Activated CD4-positive, alpha-beta T cell treated with anti-CD3 and anti-CD28 coated beads for 36 hours (primary cell): Measurements from ENCODE around the gene HOMER2. TPM values are rescaled to one million over a fixed set of nuclear protein-coding genes. Genes with fewer than 3 reads are reported as not detected.

ENCODE experiments used
- ATAC-seq: fragments of 200-7000 bp; cut with Tn5 transposase; one replicate; pipeline ENCODE4 v1.10.0; 2021; ENCODE audit warnings: mild to moderate bottlenecking, moderate library complexity
- CTCF ChIA-PET: fragments of 350-600 bp; sonication (Branson Sonifier 250); formaldehyde crosslinking; loops from one replicate; lab custom pipeline; 2021; ENCODE audit warnings: antibody characterized with exemption; lab: Charles Lee
- POLR2A ChIA-PET: fragments of 350-600 bp; sonication (Branson Sonifier 250); formaldehyde crosslinking; loops from one replicate; lab custom pipeline; 2021; ENCODE audit warnings: antibody characterized with exemption, inconsistent platforms; lab: Charles Lee
- DNase-seq: peaks from one replicate; pipeline ENCODE4 v3.0.0-alpha.2; 2020
- H3K27ac Mint-ChIP-seq: one replicate; pipeline ENCODE4 v1.8.0; 2021; ENCODE audit warnings: mixed read lengths
- H3K27me3 Mint-ChIP-seq: one replicate; pipeline ENCODE4 v1.8.0; 2021; ENCODE audit warnings: mixed read lengths
- H3K36me3 Mint-ChIP-seq: one replicate; pipeline ENCODE4 v1.8.0; 2021; ENCODE audit warnings: low read depth, mixed read lengths
- H3K4me1 Mint-ChIP-seq: one replicate; pipeline ENCODE4 v1.8.0; 2021; ENCODE audit warnings: mixed read lengths
- H3K4me3 Mint-ChIP-seq: one replicate; pipeline ENCODE4 v1.8.0; 2021; ENCODE audit warnings: mild to moderate bottlenecking, moderate library complexity, mixed read lengths
- H3K9me3 Mint-ChIP-seq: one replicate; pipeline ENCODE4 v1.8.0; 2021; ENCODE audit warnings: low read depth, mixed read lengths
- intact Hi-C, 2 experiments: fragments of 100-400 bp; cut with DNase I in 1 of 2; cut with micrococcal nuclease in 1 of 2; formaldehyde crosslinking; loops; one replicate each; pipeline versions ENCODE4 v1.14.2 to v1.15.1; 2022 to 2024; cut with DNase I, micrococcal nuclease
- total RNA-seq, 2 experiments: library from RNA; stranded (reverse); gene quantifications; one replicate each; pipeline ENCODE4 v1.2.3, GENCODE V29; 2021

The HOMER2 gene
- total RNA-seq, 2 experiments from 2014 or later, result 3.5 to 4.6 TPM

DNA sequence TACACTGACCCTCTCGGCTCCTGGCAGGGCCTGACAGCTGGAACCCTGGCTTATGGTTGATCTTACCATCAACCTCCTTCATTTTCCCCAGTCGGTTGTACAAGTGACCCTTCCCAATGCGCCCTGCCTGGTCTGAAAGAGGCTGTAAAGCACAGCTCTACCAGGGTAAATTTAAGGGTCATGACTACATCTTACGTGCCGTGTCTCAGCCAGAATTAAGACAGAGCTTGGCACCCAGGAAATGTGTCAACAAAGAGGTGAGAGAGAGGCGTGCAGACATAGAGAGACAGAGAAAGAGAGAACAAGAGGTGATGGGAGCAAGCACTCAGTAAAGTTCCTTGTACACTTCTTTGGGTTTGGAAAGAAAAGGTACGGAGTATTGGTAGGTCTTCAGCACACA is 28.8 kb downstream of the HOMER2 start:
- Mint-ChIP-seq H3K4me1 (no peaks in the 10 kb centered on the region), H3K36me3 (no peaks in the 10 kb centered on the region), H3K27ac (no peak overlapping the region), H3K27me3 (no peaks in the 10 kb centered on the region), H3K9me3 (no peaks in the 10 kb centered on the region), H3K4me3 (no peak overlapping the region)
- POLR2A ChIA-PET, result no interaction called here
- intact Hi-C loops, result no loop called here
- DNase-seq, result no peak
- CTCF ChIA-PET, result no interaction called here
- ATAC-seq, result no peak

DNA sequence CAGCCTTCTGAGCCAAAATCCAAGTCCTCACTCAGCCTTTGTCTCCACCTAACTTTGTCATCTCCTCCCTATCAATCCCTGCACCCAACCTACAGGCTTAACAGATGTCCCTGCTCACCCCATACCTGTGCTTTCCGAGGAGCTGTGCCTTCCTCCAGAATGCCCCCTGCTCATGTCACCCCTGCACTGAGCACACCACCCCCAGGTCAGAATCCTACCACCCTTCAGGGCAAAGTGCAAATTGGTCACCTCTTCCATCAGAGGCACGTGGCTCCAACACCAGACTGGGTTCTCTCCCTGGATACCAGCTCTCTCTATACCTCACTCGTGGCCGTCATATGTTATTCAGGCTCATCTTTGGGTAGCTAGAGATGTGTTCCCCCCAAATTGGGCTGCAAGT is 29.8 kb downstream of the HOMER2 start:
- no peaks in the 10 kb centered on the region for H3K4me1 Mint-ChIP-seq
- no peaks in the 10 kb centered on the region for H3K9me3 Mint-ChIP-seq
- POLR2A ChIA-PET, result no interaction called here
- intact Hi-C loops, result no loop called here
- H3K36me3 Mint-ChIP-seq, result no peaks in the 10 kb centered on the region
- no peak for ATAC-seq
- no peaks in the 10 kb centered on the region for H3K27me3 Mint-ChIP-seq
- no peak for DNase-seq
- no peak overlapping the region for H3K27ac Mint-ChIP-seq
- CTCF ChIA-PET, result no interaction called here
- H3K4me3 Mint-ChIP-seq, result no peak overlapping the region

DNA sequence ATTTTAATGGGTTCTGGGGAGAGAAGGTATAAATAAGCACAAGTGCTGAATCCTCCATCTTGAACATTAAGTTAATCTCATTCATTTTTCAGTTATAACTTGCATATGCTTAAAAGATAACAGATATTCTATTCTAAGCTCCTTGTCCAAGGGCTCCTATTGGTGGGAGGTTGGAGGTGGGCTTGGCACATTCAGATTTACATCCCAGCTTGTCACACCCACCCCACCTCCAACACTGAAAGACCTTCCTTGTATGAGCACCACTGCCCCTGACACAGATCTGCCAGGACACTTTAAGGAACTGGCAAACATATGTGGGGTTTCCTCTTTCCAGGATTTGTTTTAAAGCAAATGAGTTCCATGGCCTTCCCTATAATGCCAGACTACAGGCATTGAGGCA is 30.6 kb downstream of the HOMER2 start:
- Mint-ChIP-seq H3K27ac (no peak overlapping the region), H3K36me3 (no peaks in the 10 kb centered on the region), H3K27me3 (no peaks in the 10 kb centered on the region), H3K4me1 (no peaks in the 10 kb centered on the region), H3K4me3 (no peak overlapping the region), H3K9me3 (no peaks in the 10 kb centered on the region)
- POLR2A ChIA-PET, result no interaction called here
- DNase-seq (no peak), ATAC-seq (no peak)
- intact Hi-C loops, result no loop called here
- CTCF ChIA-PET, result no interaction called here

DNA sequence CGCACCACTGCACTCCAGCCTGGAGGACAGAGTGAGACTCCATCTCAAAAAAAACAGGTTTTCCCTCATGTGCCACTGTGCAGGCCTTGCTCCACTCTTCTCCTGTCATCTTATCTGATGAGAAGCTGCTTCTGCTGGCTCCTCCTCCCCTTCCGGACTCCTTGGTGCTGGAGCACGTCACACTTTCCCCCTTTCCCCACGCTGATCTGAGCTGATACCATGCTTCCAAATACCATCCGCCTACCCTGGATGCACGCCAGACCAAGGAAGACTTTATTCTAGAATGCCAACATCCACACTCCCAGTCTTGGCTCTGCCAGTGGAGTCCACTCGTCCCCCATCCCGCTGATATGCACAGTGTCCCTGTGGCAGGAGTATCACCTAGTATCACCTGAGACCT is 31.3 kb downstream of the HOMER2 start:
- CTCF ChIA-PET, result interaction anchor here (0.5 kb wide), 1 partner anchor 20 kb away, joined by 3 read pairs; no protein-coding TSS in a partner anchor
- intact Hi-C loops, result no loop called here
- DNase-seq, result no peak

DNA sequence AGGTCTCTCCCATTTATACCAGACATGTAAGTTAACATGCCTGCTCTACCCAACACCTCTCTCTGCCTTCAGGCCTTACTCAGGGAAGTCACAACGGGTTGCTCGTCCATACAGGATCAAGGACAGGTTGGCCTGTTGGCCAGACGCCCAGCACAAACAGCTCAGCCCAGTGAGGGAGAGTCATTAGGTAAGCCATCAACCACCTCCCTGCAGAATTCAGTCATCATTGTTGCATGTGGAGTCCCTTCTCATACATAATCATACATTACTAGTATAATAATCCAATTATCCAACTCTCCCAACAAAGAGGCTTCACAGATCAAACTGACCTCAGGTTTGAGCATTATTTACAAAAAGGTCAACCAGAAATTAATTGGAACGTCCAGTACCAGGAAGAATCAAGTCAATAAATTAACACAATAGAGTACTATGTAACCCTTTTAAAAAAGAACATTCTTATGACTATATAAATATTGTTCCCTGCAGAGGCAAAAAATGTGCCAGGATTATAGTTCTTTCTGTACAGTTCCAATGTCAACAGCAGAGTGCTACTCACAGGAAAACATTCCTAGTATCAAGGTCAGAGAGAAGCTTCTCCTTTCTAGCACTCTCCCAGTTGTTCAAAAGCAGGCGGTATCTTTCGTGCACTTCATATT is 33.2 kb downstream of the HOMER2 start:
- H3K4me3 Mint-ChIP-seq, result no peak overlapping the region
- POLR2A ChIA-PET, result no interaction called here
- CTCF ChIA-PET, result no interaction called here

More for the DNA sequence above, 31.3 kb downstream of the HOMER2 start:
- POLR2A ChIA-PET, result no interaction called here
- no peaks in the 10 kb centered on the region for H3K27me3 Mint-ChIP-seq
- no peak for ATAC-seq
- H3K4me1 Mint-ChIP-seq, result no peaks in the 10 kb centered on the region
- H3K9me3 Mint-ChIP-seq, result no peaks in the 10 kb centered on the region
- no peak overlapping the region for H3K27ac Mint-ChIP-seq
- no peaks in the 10 kb centered on the region for H3K36me3 Mint-ChIP-seq
- no peak overlapping the region for H3K4me3 Mint-ChIP-seq

DNA sequence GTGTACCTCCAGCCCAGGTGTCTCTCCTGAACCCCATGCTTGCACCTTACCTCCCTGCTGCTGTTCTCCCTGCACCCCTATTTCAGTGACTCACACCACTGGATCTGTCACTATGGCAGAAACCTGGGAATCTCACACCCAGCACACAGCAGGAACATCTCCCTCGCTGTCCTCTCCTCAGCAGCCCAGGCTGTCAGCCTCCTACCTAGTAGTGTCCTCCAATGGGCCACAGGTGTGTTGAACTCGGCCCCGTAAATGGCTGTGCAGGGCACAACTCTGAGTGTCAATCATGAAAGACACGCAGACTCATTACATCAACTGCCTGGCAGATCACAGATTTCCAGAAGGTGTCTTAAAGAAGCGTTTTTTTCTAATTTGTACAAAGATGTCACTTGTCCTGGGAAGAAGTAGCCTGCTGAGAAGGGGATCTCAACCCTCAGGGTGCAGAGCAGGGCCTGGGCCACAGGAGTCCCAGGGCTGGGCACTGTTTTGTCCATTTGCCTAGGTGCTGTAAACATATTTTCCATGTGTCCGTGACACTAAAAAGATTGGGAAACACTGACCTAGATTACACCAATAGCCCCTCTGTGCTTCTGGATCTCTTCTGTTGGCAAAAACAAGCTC is 33.8 kb downstream of the HOMER2 start:
- CTCF ChIA-PET, result no interaction called here
- H3K4me1 Mint-ChIP-seq, result no peaks in the 10 kb centered on the region
- no peak overlapping the region for H3K4me3 Mint-ChIP-seq
- H3K9me3 Mint-ChIP-seq, result no peaks in the 10 kb centered on the region
- no peaks in the 10 kb centered on the region for H3K27me3 Mint-ChIP-seq
- intact Hi-C loops, result no loop called here
- POLR2A ChIA-PET, result no interaction called here
- no peak overlapping the region for H3K27ac Mint-ChIP-seq
- no peak for ATAC-seq
- H3K36me3 Mint-ChIP-seq, result no peaks in the 10 kb centered on the region
- no peak for DNase-seq

More for the DNA sequence above, 33.2 kb downstream of the HOMER2 start:
- no peaks in the 10 kb centered on the region for H3K4me1 Mint-ChIP-seq
- no peaks in the 10 kb centered on the region for H3K9me3 Mint-ChIP-seq
- no peak for DNase-seq
- H3K27ac Mint-ChIP-seq, result no peak overlapping the region
- intact Hi-C loops, result no loop called here
- no peaks in the 10 kb centered on the region for H3K36me3 Mint-ChIP-seq
- ATAC-seq, result no peak
- no peaks in the 10 kb centered on the region for H3K27me3 Mint-ChIP-seq

DNA sequence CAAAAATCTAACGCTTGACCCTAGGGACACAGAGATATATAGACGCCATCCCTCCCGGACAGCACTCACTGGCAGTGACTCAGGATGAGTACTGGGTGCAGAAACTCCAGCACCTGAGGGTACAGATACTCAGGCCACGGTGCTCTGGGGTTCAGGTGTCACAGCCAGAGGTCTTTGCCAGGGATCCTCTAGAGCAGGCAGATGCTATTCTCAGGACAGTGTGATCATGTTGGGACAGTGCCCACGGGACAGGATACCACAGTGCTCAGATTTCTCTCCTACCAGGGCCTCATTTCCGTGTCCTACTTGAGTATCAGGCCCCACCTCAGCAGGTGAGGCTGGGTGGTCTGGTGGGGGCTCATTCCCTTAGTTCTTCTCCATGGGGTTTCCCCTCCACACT is 34.4 kb downstream of the HOMER2 start:
- no peaks in the 10 kb centered on the region for H3K27me3 Mint-ChIP-seq
- no peaks in the 10 kb centered on the region for H3K9me3 Mint-ChIP-seq
- ATAC-seq (no peak), DNase-seq (no peak)
- ChIA-PET POLR2A (no interaction called here), CTCF (no interaction called here)
- H3K4me3 Mint-ChIP-seq, result no peak overlapping the region
- H3K36me3 Mint-ChIP-seq, result no peaks in the 10 kb centered on the region
- no peaks in the 10 kb centered on the region for H3K4me1 Mint-ChIP-seq
- intact Hi-C loops, result no loop called here
- no peak overlapping the region for H3K27ac Mint-ChIP-seq

DNA sequence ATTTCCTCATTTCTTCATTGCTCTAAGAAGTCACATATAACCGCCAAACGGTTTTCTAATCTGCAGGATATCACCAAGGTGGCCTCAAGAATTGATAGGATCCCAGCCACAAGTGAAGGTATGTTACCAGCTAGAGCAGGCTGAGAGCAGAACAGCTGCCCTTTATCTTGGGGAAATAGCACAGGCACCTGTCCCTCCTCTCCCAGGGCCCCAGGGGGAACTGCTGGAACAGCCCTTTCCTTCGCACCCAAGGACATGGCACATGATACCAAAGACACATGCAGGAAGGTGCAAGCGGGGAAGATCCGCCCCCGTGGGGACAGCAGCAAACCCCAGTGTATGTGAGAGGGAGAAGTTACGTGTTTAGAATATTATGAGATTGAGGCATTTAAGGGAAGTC is 35.3 kb downstream of the HOMER2 start:
- CTCF ChIA-PET, result no interaction called here
- intact Hi-C loops, result no loop called here
- ATAC-seq (no peak), DNase-seq (no peak)
- POLR2A ChIA-PET, result no interaction called here
- H3K27ac Mint-ChIP-seq, result no peak overlapping the region
- no peaks in the 10 kb centered on the region for H3K9me3 Mint-ChIP-seq
- H3K4me3 Mint-ChIP-seq, result no peak overlapping the region
- H3K4me1 Mint-ChIP-seq, result no peaks in the 10 kb centered on the region
- no peaks in the 10 kb centered on the region for H3K27me3 Mint-ChIP-seq
- H3K36me3 Mint-ChIP-seq, result no peaks in the 10 kb centered on the region

DNA sequence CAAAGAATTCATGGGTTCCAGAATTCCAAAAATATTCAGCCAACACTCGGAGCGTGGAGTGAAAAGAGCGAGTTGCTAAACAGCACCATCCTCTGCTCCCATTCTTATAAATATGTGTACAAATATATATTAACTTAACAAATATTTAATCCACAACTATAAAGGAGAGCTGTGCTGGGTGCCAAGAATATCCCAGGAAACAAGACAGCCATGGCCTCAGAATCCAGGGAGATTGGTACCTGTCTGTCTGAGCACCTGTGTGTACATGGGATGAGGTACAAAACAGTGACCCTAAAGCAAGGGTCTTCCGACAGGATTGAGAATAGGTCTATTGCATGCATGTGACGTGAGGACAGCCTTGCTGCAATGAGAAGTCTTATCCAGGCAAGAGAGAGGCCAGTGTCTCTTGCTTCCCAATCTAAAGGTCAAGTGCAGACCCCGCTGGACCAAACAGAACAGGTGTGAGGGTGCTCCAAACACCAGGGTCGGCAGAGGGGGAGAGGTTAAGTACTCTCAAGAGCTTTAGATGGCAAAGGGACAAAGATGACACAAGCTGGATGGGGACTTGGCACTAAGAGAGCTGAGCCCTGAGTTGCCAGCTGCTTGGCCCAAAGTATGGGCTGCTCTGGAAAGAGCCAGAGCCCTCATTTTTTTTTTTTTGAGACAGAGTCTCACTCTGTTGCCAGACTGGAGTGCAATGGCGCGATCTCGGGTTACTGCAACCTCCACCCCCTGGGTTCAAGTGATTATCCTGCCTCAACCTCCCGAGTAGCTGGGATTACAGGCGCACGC is 36.2 kb downstream of the HOMER2 start:
- Mint-ChIP-seq H3K27ac (no peak overlapping the region), H3K4me1 (no peaks in the 10 kb centered on the region), H3K4me3 (no peak overlapping the region), H3K27me3 (no peaks in the 10 kb centered on the region), H3K36me3 (no peaks in the 10 kb centered on the region), H3K9me3 (no peaks in the 10 kb centered on the region)
- ChIA-PET CTCF (no interaction called here), POLR2A (no interaction called here)
- ATAC-seq (no peak), DNase-seq (no peak)
- intact Hi-C loops, result no loop called here

DNA sequence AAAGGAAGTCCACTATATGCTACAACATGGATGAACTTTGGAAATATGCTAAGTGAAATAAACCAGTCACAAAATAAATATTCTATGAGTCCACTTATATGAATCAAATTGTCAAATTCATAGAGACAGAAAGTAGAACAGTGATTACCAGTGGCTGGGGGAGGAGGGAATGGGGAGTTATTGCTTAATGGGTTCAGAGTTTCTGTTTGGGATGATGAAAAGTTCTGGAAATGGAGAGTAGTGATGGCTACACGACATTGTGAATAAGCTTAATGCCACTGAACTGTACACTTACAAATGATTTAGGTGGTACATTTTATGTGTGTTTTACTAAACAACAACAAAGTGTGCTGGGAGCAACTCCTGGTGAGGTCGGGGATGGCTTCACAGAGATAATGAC is 38.1 kb downstream of the HOMER2 start:
- Mint-ChIP-seq H3K9me3 (peaks cover 1% of the 10 kb centered on the region), H3K27ac (no peak overlapping the region), H3K27me3 (peaks cover 4% of the 10 kb centered on the region), H3K4me1 (peaks cover 2% of the 10 kb centered on the region), H3K4me3 (no peak overlapping the region), H3K36me3 (peaks cover 1% of the 10 kb centered on the region)
- CTCF ChIA-PET, result no interaction called here
- intact Hi-C loops, result no loop called here
- ATAC-seq, result no peak
- POLR2A ChIA-PET, result interaction anchor here (0.6 kb wide), 1 partner anchor 215 kb away, joined by 3 read pairs; no protein-coding TSS in a partner anchor
- DNase-seq, result no peak

DNA sequence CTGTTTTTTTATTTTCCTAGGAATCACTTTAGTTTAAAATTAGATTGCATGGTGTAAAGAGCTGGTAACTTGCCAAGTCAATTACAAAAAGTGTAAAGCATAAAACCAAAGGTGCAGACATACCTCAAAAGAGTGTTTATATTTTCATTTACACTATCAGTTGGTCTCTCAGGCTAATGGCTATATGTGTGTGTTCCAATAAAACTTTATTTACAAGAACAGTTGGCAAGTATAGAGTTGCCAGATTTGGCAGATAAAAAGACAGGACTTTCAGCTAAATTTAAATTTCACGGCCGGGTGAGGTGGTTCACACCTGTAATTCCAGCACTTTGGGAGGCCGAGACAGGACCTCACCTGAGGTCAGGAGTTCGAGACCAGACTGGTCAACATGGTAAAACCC is 41.1 kb downstream of the HOMER2 start:
- DNase-seq (no peak), ATAC-seq (no peak)
- intact Hi-C loops, result no loop called here
- CTCF ChIA-PET, result interaction anchor here (0.6 kb wide), 1 partner anchor 161 kb away, joined by 4 read pairs; no protein-coding TSS in a partner anchor
- Mint-ChIP-seq H3K9me3 (peaks cover 11% of the 10 kb centered on the region), H3K4me1 (peaks cover 2% of the 10 kb centered on the region), H3K27ac (no peak overlapping the region), H3K36me3 (peaks cover 3% of the 10 kb centered on the region), H3K27me3 (peaks cover 13% of the 10 kb centered on the region), H3K4me3 (no peak overlapping the region)
- POLR2A ChIA-PET, result no interaction called here

DNA sequence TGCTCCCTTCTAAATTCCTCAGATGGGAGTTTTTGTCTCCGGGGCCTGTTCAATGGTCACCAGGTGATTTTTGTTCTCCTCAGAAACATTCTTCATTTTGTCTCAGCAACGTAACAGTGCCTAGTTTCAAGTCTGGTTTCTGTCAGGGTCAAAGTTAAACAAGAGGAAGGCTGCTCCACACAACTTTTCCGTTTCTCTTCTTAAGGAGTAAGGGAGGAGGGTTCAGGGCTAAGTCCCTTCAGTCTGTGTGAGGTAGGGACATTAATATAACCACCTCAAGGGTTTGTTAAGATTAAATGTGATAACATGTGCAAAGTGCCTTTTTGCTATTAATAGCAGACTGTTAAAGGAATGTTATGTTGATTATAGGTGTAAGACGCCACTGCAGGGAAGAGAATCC is 41.8 kb downstream of the HOMER2 start:
- DNase-seq, result no peak
- H3K27me3 Mint-ChIP-seq, result peaks cover 13% of the 10 kb centered on the region
- ChIA-PET POLR2A (no interaction called here), CTCF (interaction anchor here (0.6 kb wide), 1 partner anchor 161 kb away, joined by 4 read pairs; no protein-coding TSS in a partner anchor)
- peaks cover 11% of the 10 kb centered on the region for H3K9me3 Mint-ChIP-seq
- ATAC-seq, result no peak
- H3K4me3 Mint-ChIP-seq, result no peak overlapping the region
- H3K4me1 Mint-ChIP-seq, result peaks cover 2% of the 10 kb centered on the region
- peaks cover 3% of the 10 kb centered on the region for H3K36me3 Mint-ChIP-seq
- intact Hi-C loops, result no loop called here
- H3K27ac Mint-ChIP-seq, result no peak overlapping the region
